ENCODE data around the gene GSC2. TPM values are rescaled to one million over a fixed set of nuclear protein-coding genes. Genes with fewer than 3 reads are reported as not detected.
"Not testable (repeated sequence)": the region's sequence is repeated elsewhere in the genome, so short reads cannot be mapped to it uniquely, and the experiment has no call there.

Gene GSC2
- total RNA-seq, 6 donors from 2014 or later = not detected

DNA sequence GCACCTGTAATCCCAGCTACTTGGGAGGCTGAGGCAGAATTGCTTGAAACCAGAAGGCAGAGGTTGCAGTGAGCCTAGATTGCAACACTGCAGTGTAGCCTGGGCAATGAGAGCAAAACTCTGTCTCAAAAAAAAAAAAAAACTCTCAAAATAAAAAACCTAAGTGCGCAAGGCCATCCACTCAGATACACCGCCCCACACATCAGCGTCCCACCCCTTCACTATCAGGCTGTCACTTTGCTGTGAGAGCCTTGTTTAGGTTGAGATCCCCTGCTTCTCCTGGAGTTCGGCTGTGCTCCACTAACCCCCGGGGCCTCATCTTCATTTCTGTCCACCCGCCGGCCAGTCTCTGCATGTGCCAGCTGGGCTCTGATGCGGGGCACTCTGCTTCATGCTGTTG is 16.3 kb upstream of the GSC2 start:
- Histone ChIP-seq H3K9me3 (peaks cover 0 to 8% (median 0%) of the 10 kb centered on the region in 4 donors), H3K36me3 (no peaks in the 10 kb centered on the region), H3K4me3 (no peak overlapping the region), H3K27me3 (peaks cover 4 to 21% (median 14%) of the 10 kb centered on the region in 4 donors), H3K4me1 (peaks cover 13 to 23% (median 17%) of the 10 kb centered on the region in 4 donors), H3K27ac (no peak overlapping the region)
- DNase-seq (no peak), ATAC-seq (ENCODE audit: low FRiP score in 2 of 2) (no peak)
- WGBS, 2 donors = 68 to 75% methylated on average over 8 of the region's 8 CpGs
- TF ChIP-seq POLR2A (IDR thresholded peaks at IDR 0.05) (no peak), EP300 (IDR thresholded peaks at IDR 0.05) (no peak), POLR2AphosphoS5 (IDR thresholded peaks at IDR 0.05) (no peak)
- TF ChIP-seq, protein P1, sequence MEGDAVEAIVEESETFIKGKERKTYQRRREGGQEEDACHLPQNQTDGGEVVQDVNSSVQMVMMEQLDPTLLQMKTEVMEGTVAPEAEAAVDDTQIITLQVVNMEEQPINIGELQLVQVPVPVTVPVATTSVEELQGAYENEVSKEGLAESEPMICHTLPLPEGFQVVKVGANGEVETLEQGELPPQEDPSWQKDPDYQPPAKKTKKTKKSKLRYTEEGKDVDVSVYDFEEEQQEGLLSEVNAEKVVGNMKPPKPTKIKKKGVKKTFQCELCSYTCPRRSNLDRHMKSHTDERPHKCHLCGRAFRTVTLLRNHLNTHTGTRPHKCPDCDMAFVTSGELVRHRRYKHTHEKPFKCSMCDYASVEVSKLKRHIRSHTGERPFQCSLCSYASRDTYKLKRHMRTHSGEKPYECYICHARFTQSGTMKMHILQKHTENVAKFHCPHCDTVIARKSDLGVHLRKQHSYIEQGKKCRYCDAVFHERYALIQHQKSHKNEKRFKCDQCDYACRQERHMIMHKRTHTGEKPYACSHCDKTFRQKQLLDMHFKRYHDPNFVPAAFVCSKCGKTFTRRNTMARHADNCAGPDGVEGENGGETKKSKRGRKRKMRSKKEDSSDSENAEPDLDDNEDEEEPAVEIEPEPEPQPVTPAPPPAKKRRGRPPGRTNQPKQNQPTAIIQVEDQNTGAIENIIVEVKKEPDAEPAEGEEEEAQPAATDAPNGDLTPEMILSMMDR (IDR thresholded peaks at IDR 0.05) = no peak

DNA sequence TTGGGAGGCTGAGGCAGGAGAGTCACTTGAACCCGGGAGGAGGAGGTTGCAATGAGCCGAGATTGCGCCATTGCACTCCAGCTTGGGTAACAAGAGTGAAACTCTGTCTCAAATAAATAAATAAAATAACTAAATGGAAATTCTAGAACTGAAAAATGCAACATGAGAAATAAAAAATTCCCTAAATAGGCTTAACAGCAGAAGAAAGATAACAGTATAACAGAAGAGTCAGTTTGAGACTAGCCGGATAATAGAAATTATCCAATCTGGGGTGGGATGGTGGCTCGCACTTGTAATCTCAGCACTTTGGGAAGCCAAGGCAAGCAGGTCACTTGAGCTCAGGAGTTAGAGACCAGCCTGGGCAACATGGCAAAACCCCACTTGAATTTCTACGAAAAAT is 14.3 kb upstream of the GSC2 start:
- TF ChIP-seq POLR2A (IDR thresholded peaks at IDR 0.05) = no peak
- TF ChIP-seq, protein P1 (IDR thresholded peaks at IDR 0.05) = no peak
- TF ChIP-seq EP300 (IDR thresholded peaks at IDR 0.05) = no peak
- no peak for TF ChIP-seq POLR2AphosphoS5 (IDR thresholded peaks at IDR 0.05)
- Histone ChIP-seq H3K27me3 (peaks cover 4 to 13% (median 9%) of the 10 kb centered on the region in 4 donors), H3K36me3 (no peaks in the 10 kb centered on the region), H3K4me3 (no peak overlapping the region), H3K4me1 (peaks cover 3 to 7% (median 4%) of the 10 kb centered on the region in 4 donors), H3K9me3 (peaks cover 0 to 8% (median 0%) of the 10 kb centered on the region in 4 donors), H3K27ac (no peak overlapping the region)
- WGBS, 2 donors = 93 to 97% methylated on average over 6 of the region's 6 CpGs
- no peak for DNase-seq
- ATAC-seq (ENCODE audit: low FRiP score in 2 of 2) = no peak

DNA sequence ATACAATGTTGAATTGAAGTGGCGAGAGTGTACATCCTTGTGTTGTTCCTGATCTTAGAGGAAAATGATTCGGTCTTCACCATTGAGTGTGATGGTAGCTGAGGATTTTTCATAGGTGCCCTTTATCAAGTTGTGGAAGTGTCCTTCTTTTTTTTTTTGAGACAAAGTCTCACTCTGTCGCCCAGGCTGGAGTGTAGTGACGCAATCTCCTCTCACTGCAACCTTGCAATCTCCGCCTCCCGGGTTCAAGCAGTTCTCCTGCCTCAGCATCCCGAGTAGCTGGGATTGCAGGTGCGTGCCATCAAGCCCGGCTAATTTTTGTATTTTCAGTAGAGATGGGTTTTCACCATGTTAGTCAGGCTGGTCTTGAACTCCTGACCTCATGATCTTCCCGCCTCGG is 8.6 kb upstream of the GSC2 start:
- not testable (repeated sequence) for H3K27me3 ChIP-seq; H3K4me1 ChIP-seq; H3K9me3 ChIP-seq; ATAC-seq (ENCODE audit: low FRiP score in 2 of 2); H3K4me3 ChIP-seq; H3K36me3 ChIP-seq; H3K27ac ChIP-seq; DNase-seq
- WGBS, 2 donors = 72% methylated on average over 11 of the region's 11 CpGs

DNA sequence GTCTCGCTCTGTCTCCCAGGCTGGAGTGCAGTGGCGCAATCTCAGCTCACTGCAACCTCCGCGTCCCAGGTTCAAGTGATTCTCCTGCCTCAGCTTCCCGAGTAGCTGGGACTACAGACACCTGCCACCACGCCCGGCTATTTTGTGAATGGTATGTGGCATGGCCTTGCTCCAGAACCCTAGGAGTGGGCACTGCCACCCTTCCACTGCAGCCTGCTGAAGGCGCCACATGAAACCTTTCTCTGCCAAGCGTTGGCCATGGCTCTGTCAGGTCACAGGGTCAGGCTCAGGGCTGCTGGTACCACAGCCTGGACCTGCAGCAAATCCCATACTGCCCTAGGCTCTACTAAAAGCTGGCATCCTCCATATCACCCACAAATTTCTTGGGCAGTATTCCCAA is 6.0 kb upstream of the GSC2 start:
- not testable (repeated sequence) for H3K27ac ChIP-seq; H3K27me3 ChIP-seq; DNase-seq; ATAC-seq (ENCODE audit: low FRiP score in 2 of 2); H3K4me1 ChIP-seq; H3K36me3 ChIP-seq; H3K9me3 ChIP-seq; H3K4me3 ChIP-seq
- 75 to 83% methylated on average over 9 of the region's 9 CpGs for WGBS, 2 donors

DNA sequence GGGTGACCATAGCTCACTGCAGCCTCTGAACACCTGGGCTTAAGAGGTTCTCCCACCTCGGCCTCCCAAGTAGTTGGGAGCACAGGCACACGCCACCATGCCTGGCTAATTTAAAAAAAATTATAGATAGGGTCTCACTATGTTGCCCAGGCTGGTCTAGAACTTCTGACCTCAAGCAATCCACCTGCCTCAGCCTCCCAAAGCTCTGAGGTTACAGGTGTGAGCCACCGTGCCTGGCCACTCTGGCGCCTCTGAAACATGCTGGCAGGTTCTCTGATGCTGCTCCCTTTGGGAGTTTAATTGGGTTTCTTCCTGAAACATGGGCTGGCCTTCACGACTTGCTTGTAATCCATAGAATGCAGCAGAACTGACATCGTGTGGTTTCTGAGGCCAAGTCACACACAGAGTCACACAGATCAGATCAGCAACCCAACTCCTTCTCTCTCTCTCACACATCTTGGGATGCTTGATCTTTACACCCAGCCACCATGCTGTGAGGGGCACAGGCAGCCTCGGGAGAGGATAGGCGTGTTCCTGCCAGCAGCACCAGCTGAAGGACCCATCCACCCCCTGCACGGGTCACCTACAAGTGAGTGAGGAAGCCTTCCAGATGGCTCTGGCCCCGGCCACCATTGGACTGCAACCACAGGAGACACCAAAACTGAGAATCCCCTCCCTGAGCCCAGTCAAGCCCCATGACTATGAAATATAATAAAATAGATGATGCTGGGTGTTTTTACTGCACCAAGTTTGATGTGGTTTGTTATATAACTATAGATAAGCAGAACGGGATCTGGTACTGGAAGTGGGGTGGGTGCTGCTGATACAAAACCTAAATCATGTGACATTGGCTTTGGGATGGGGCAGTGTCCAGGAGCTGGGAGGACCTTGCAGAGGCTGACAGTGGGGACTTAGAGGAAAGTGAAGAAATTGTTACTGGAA is 3.1 kb upstream of the GSC2 start:
- TF ChIP-seq EP300 (IDR thresholded peaks at IDR 0.05) = no peak
- no peak for TF ChIP-seq POLR2AphosphoS5 (IDR thresholded peaks at IDR 0.05)
- TF ChIP-seq, protein P1 (IDR thresholded peaks at IDR 0.05) = no peak
- TF ChIP-seq POLR2A (IDR thresholded peaks at IDR 0.05) = no peak
- 61% methylated on average over 11 of the region's 11 CpGs for WGBS, 2 donors
- Histone ChIP-seq H3K36me3 (no peaks in the 10 kb centered on the region), H3K27me3 (peaks cover 2 to 35% (median 21%) of the 10 kb centered on the region in 4 donors), H3K4me3 (no peak overlapping the region), H3K4me1 (peaks cover 8 to 24% (median 9%) of the 10 kb centered on the region in 4 donors), H3K27ac (no peak overlapping the region), H3K9me3 (peaks cover 0 to 3% (median 0%) of the 10 kb centered on the region in 4 donors)
- no peak for ATAC-seq (ENCODE audit: low FRiP score in 2 of 2)
- no peak for DNase-seq

Data from upper lobe of left lung (tissue), 6 donors.